ENCODE results near the gene CAMTA1. TPM values are rescaled to one million over a fixed set of nuclear protein-coding genes. Genes with fewer than 3 reads are reported as not detected.

The CAMTA1 gene
- total RNA-seq, 1 donor from 2014 or later = 69.9 TPM

DNA sequence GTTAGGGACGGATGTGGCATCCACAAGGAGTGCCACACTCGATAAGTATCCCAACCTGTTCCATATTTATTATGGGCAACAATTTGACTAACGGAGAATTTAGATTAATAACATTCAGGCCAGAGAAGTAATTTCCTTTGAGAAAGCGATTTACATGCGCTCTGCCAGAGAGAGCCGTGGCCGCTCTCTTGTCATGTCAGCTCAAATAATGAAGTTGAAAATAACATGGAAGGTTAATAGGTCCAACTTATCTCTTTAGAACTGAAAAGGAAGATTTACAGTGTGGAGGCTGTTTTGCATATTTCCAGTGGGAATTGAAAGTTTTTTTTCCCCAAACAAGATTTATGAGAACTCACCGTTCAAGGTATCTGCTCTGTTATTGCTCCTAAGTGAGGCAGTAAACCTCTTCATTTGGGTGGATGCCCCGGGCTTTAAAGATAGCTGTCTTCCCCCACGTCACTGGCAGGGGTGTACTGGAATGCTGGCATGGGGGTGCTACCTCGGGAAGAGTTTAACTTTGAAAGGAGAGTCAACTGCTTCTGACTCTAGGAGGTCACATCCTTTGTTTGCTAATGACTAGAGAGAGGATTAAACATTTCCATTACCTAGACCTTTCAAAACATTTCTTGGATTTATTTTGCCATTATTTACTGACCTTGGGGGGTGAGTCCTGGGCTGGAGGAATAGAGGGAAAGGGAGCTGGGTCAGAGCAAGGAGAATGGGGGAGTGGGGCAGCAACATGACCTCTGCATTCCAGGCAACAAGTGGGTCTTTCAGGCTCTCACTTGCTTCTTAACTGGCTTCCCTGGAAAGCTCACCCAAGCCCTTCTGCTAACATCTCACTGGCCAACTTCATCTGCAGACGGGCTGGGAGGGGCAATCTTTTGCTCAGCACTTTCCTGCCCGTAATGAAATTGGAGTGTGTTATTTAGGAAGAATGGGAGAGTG is 204.2 kb downstream of the CAMTA1 start:
- Mint-ChIP-seq H3K27me3 (peaks cover 30% of the 10 kb centered on the region), H3K4me3 (no peak overlapping the region), H3K27ac (no peak overlapping the region), H3K36me3 (ENCODE audit: low read depth) (no peaks in the 10 kb centered on the region), H3K4me1 (no peaks in the 10 kb centered on the region), H3K9me3 (no peaks in the 10 kb centered on the region)
- no peak for DNase-seq
- intact Hi-C loops (cut with micrococcal nuclease) = no loop called here

DNA sequence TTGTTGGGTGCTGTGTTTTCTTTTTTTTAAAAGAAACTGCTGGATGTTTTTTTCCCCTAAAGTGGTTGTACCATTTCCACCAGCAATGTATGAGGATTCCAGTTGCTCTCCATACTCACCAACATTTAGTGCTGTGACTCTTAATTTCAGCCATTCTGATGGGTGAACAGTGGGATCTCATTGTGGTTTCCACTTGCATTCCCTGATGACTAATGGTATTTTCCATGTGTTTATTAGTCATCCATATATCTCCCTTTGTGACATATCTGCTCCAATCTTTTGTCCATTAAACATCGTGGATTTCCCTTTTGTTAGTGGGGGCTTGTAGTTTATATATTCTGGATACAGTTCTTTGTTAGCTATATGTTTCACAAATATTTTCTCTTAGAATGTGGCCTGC is 206.0 kb downstream of the CAMTA1 start:
- H3K9me3 Mint-ChIP-seq = no peaks in the 10 kb centered on the region
- H3K36me3 Mint-ChIP-seq (ENCODE audit: low read depth) = no peaks in the 10 kb centered on the region
- DNase-seq = no peak
- intact Hi-C loops (cut with micrococcal nuclease) = no loop called here
- peaks cover 40% of the 10 kb centered on the region for H3K27me3 Mint-ChIP-seq
- H3K4me1 Mint-ChIP-seq = no peaks in the 10 kb centered on the region
- H3K27ac Mint-ChIP-seq = no peak overlapping the region
- no peak overlapping the region for H3K4me3 Mint-ChIP-seq

DNA sequence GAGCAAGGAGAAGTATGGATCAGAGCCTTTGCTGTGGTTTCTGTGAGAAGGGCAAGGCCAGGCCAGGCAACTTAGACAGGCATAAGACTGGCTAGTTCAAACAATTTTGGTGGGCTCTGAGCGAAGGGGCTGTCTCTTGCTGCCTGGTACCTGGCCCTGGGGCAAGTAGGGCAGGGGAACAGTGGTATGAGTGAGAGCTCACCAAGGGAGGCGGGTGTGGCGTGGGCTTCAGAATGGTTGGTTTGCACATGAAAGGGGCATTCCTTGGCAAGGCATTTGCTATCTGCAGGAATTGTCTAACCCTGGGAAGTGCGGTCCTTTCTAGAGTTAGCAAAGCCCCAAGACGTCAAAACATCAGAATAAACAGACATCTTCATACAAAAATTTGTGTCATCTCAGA is 210.5 kb downstream of the CAMTA1 start:
- peaks cover 44% of the 10 kb centered on the region for H3K27me3 Mint-ChIP-seq
- no peak overlapping the region for H3K4me3 Mint-ChIP-seq
- H3K4me1 Mint-ChIP-seq = no peaks in the 10 kb centered on the region
- no peak overlapping the region for H3K27ac Mint-ChIP-seq
- H3K36me3 Mint-ChIP-seq (ENCODE audit: low read depth) = no peaks in the 10 kb centered on the region
- DNase-seq = no peak
- intact Hi-C loops (cut with micrococcal nuclease) = no loop called here
- H3K9me3 Mint-ChIP-seq = no peaks in the 10 kb centered on the region

DNA sequence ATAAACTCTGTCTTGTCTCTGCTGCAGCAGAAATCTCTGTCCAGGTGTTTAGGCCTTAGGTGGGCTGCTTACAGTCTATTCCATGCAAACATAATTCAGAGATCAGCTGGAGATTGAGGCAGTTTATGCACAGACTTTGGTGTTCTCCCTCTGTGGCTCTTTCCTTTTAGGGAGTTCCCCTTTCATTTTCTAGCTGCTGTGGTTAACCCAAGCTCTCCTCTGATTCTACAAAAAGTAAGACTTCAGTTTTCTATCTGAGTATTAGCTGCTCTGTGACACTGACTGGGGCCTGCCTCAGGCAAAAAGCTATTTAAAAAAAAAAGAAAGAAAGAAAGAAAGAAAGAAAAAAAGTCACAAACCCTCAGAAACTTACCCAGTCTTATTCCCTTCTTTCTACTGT is 211.1 kb downstream of the CAMTA1 start:
- intact Hi-C loops (cut with micrococcal nuclease) = no loop called here
- H3K4me3 Mint-ChIP-seq = no peak overlapping the region
- no peaks in the 10 kb centered on the region for H3K4me1 Mint-ChIP-seq
- no peak for DNase-seq
- no peaks in the 10 kb centered on the region for H3K9me3 Mint-ChIP-seq
- peaks cover 42% of the 10 kb centered on the region for H3K27me3 Mint-ChIP-seq
- no peaks in the 10 kb centered on the region for H3K36me3 Mint-ChIP-seq (ENCODE audit: low read depth)
- H3K27ac Mint-ChIP-seq = no peak overlapping the region

DNA sequence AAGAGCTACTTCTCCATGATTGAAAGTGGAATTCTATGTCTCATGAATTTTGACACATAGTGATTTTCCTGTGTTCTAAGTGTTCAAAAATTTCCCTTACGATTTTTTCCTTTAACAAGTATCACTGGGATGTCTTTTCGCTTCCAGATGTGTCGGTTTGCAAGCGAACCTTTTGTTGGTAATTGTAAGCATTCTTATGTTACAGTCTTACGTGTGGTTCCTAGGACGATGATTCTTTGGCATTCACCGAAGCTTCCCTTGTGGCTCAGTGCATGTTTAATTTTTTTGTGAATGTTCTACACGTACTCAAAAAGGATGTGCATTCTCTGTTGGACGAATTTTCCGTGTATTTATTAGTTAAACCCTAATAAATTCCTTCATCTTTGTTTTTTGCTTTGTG is 211.6 kb downstream of the CAMTA1 start:
- Mint-ChIP-seq H3K4me1 (no peaks in the 10 kb centered on the region), H3K9me3 (no peaks in the 10 kb centered on the region), H3K4me3 (no peak overlapping the region), H3K27me3 (peaks cover 41% of the 10 kb centered on the region), H3K27ac (no peak overlapping the region), H3K36me3 (ENCODE audit: low read depth) (no peaks in the 10 kb centered on the region)
- no peak for DNase-seq
- intact Hi-C loops (cut with micrococcal nuclease) = no loop called here

DNA sequence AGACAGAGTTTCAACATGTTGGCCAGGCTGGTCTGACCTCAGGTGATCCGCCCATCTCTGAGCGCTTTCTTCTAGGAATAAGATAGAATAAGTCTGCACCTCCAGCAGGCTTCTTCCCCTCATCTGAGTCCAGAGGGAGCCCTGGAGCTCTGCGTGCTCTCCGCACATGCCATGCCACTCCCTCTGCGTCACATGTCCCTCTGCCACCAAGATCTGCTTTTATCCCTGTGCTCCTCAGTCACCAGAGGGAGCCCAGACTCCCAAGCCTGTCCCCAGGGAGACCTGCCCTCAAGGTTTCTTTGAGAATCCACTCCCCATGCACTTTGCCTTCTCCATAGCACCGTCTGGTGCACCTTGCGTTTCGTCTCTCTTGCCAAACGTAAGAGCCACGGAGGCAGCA is 213.0 kb downstream of the CAMTA1 start:
- H3K4me3 Mint-ChIP-seq = no peak overlapping the region
- no peak for DNase-seq
- intact Hi-C loops (cut with micrococcal nuclease) = no loop called here
- H3K36me3 Mint-ChIP-seq (ENCODE audit: low read depth) = no peaks in the 10 kb centered on the region
- H3K27me3 Mint-ChIP-seq = peaks cover 32% of the 10 kb centered on the region
- no peak overlapping the region for H3K27ac Mint-ChIP-seq
- no peaks in the 10 kb centered on the region for H3K9me3 Mint-ChIP-seq
- H3K4me1 Mint-ChIP-seq = no peaks in the 10 kb centered on the region

DNA sequence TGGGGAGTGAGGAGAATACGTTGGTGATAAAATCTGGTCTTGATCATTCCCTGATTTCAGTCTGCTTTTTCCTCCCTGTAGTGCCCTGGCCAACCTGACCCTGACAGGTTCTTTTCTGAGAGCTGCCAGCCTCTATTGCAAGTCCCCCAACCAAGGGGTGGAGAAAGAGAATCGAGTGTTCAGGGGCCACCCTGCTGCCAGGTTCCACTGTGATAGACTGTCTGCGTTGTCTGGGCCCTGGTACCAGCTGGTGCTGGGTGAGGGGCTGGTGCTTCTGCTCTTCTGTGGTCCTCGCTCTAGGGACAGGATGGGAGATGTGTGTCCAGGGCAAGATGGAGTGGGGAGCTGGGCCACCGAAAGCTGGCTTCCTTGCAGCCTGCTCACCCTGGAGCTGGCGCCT is 214.6 kb downstream of the CAMTA1 start:
- Mint-ChIP-seq H3K9me3 (no peaks in the 10 kb centered on the region), H3K4me3 (no peak overlapping the region), H3K27ac (no peak overlapping the region), H3K4me1 (no peaks in the 10 kb centered on the region), H3K27me3 (peaks cover 22% of the 10 kb centered on the region), H3K36me3 (ENCODE audit: low read depth) (no peaks in the 10 kb centered on the region)
- DNase-seq = no peak
- intact Hi-C loops (cut with micrococcal nuclease) = no loop called here

DNA sequence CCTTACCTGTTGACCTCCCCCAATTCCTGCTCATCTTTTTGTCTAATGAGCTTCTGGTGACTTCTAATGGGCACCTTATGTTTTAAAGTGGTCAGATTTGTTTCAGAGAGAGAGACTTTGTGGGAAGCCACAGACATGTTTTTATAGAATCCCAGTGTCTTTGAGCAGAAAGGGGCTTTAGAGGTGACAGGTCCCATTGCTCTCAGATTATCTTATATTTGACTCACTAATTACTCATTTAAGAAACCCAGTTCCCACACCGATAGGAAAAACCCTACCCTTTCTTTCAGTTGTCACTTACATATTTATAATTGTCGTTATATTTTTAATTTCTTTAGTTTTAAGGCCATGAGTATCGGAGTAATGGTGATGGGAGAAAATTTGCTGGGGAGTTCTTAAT is 215.5 kb downstream of the CAMTA1 start:
- Mint-ChIP-seq H3K9me3 (no peaks in the 10 kb centered on the region), H3K36me3 (ENCODE audit: low read depth) (no peaks in the 10 kb centered on the region), H3K4me1 (no peaks in the 10 kb centered on the region), H3K4me3 (no peak overlapping the region), H3K27ac (no peak overlapping the region), H3K27me3 (peaks cover 17% of the 10 kb centered on the region)
- no peak for DNase-seq
- intact Hi-C loops (cut with micrococcal nuclease) = no loop called here

DNA sequence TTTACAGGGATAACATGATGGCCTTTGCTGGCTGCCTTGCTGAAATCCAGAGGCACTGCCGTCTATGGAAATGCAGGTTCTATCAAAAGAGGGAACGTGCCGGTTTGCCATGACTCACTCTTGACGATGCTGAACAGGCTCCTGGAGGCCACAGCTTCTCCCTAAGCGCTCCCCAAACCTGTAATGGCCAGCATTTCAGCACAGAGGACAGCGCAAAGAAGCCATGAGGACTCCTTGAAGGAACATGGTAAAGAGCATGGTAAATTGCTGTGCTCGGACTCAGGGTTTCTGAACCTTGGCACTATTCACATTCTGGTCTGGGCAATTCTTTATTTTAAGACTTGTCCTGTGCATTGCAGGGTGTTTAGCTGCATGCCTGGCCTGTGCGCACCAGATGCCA is 217.5 kb downstream of the CAMTA1 start:
- Mint-ChIP-seq H3K9me3 (no peaks in the 10 kb centered on the region), H3K27me3 (peaks cover 11% of the 10 kb centered on the region), H3K36me3 (ENCODE audit: low read depth) (no peaks in the 10 kb centered on the region), H3K4me3 (no peak overlapping the region), H3K4me1 (no peaks in the 10 kb centered on the region), H3K27ac (no peak overlapping the region)
- no peak for DNase-seq
- intact Hi-C loops (cut with micrococcal nuclease) = no loop called here

DNA sequence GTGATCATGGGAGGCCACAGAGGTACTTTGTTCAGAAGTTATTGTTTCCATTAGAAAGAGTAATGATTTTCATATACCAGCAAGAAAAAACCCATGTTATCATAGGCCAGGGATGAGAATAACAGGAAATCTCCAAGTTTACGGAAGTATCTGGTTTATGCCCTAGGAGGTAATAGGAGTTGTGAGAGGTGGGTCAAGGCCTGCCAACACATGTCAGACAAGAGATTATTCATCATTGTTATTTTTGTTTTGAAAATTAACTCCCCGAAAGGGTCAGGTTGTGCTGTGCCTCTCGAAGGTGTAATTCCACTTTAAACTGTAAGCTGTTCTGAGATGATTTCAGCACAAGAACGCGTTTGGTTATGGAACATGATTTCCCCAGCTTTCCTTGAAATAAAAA is 218.4 kb downstream of the CAMTA1 start:
- Mint-ChIP-seq H3K9me3 (no peaks in the 10 kb centered on the region), H3K27me3 (peaks cover 5% of the 10 kb centered on the region), H3K4me1 (no peaks in the 10 kb centered on the region), H3K27ac (no peak overlapping the region), H3K36me3 (ENCODE audit: low read depth) (no peaks in the 10 kb centered on the region), H3K4me3 (no peak overlapping the region)
- DNase-seq = no peak
- intact Hi-C loops (cut with micrococcal nuclease) = no loop called here

DNA sequence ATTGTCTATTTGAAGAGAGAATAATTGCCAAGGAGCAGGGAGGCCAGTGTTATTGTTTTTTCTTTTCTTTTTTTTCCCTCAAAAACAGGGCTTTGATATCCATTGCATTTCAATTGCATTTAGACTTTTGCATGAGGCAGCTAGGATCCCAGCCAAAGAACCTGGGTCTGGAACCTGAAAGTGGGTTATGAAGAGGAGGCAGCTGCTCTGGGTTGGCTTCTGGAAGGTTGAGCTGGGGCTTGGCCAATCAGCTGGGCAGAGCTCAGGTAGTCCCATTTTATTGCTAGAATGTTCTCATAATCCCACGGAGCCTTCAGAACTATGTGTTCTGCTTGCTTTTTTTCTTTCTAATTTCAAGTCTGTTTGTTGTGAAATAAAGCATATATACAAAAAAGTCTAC is 218.9 kb downstream of the CAMTA1 start:
- intact Hi-C loops (cut with micrococcal nuclease) = no loop called here
- H3K27ac Mint-ChIP-seq = no peak overlapping the region
- no peaks in the 10 kb centered on the region for H3K36me3 Mint-ChIP-seq (ENCODE audit: low read depth)
- H3K4me3 Mint-ChIP-seq = no peak overlapping the region
- no peaks in the 10 kb centered on the region for H3K4me1 Mint-ChIP-seq
- H3K27me3 Mint-ChIP-seq = peaks cover 3% of the 10 kb centered on the region
- H3K9me3 Mint-ChIP-seq = no peaks in the 10 kb centered on the region
- no peak for DNase-seq

DNA sequence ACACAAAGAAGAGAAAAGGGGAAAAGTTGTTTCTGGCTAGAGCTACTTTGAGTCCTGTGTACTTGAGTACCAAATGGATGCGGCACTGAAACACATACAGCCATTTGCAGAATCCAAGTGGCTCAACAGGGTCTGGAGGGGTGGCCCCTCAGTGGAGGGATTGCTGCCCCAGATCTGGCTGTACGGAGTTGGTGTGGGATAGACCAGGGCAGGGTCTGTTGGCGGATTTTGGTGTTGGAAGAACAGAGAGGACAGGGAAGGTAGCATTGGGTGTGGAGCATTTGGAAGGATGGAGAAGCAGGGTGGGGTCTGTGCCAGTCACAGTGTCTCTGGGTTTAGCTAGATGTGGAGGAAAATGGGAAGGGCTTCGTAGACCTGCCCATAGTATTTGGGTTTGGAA is 220.5 kb downstream of the CAMTA1 start:
- no peak for DNase-seq
- Mint-ChIP-seq H3K36me3 (ENCODE audit: low read depth) (no peaks in the 10 kb centered on the region), H3K4me3 (no peak overlapping the region), H3K4me1 (no peaks in the 10 kb centered on the region), H3K27me3 (peaks cover 3% of the 10 kb centered on the region), H3K27ac (no peak overlapping the region), H3K9me3 (no peaks in the 10 kb centered on the region)
- intact Hi-C loops (cut with micrococcal nuclease) = no loop called here

DNA sequence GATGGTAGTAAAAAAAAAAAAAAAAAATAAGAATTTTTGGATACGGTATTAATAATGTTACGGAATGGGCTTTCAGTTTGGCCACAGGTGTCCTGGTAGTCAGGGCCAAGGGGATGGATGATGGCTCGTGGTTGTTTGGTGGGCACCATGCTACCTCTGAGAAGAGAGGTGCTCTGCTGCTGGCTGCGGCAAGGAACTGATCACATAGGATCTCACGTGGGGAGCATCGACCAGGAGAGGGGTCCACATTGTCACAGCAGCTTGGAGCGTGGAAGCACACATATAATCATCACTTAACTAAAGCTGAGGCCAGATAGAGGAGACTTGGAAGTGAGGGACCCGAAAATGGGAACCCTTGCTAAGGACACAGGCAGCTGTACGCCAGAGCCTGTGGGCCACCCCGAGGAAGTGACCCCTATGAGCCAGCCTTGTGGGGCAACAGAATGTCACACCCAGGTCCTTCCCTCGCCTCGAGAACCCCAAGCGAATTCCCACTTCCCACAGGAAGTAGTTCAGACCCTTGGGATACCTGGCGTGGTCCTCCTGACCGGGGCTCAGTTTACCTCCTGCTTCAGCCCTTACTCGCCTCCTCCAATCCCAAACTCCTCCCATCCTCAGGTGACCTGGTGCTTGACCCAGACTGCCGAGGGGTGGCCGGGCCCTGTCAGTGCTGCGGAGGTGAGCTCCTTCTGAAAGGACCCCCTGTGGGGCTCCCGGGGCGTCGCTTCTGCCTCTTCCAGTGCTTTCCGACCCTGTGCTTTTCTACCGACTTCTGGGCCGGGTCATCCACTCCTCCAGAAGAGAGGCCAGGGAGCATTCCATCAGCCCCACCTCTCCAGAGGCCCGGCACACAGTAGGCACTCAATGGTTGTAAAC is 222.0 kb downstream of the CAMTA1 start:
- intact Hi-C loops (cut with micrococcal nuclease) = no loop called here
- Mint-ChIP-seq H3K27me3 (peaks cover 3% of the 10 kb centered on the region), H3K4me3 (no peak overlapping the region), H3K4me1 (no peaks in the 10 kb centered on the region), H3K36me3 (ENCODE audit: low read depth) (no peaks in the 10 kb centered on the region), H3K9me3 (no peaks in the 10 kb centered on the region), H3K27ac (no peak overlapping the region)
- no peak for DNase-seq

DNA sequence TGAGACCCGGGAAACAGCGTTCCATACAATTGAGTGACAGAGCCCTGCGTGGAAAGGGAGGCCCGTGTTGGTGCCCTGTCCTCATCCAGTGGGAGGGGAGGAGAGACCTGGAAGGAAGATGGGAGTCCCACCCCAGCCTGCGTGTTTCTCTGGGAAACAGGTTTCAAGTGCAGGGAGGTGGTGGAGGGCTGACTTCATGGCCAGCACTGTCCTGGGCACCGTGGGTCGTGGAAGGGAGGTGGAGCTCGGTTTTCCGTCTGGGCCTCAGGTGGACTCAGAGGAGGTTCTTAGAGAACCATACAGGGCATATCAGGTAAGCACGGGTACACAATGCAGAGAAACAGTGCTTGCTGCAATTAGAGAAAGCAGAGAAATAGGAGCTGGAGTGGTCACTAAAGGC is 222.6 kb downstream of the CAMTA1 start:
- H3K9me3 Mint-ChIP-seq = no peaks in the 10 kb centered on the region
- no peak overlapping the region for H3K27ac Mint-ChIP-seq
- H3K27me3 Mint-ChIP-seq = peaks cover 2% of the 10 kb centered on the region
- DNase-seq = no peak
- no peak overlapping the region for H3K4me3 Mint-ChIP-seq
- intact Hi-C loops (cut with micrococcal nuclease) = no loop called here
- H3K4me1 Mint-ChIP-seq = no peaks in the 10 kb centered on the region
- no peaks in the 10 kb centered on the region for H3K36me3 Mint-ChIP-seq (ENCODE audit: low read depth)
